GM18861 (cell line): ENCODE data around the gene RASA1.

Experiments used
- ATAC-seq: cut with Tn5 transposase; IDR thresholded peaks from one replicate; pipeline ENCODE4 v1.9.1; 2021; ENCODE audit not compliant: unreplicated experiment

The RASA1 gene

GRCh38 chr5:87400305-87400899, 132.7 kb downstream of the RASA1 start:
- peak; percentile 83 for ATAC-seq

- no peak for ATAC-seq
Observed at GRCh38 chr5:87401626-87402025, 133.9 kb downstream of the RASA1 start.

GRCh38 chr5:87403409-87403808, 135.7 kb downstream of the RASA1 start:
- no peak for ATAC-seq

GRCh38 chr5:87403899-87404298, 136.2 kb downstream of the RASA1 start:
- ATAC-seq = no peak

GRCh38 chr5:87404359-87404758, 136.7 kb downstream of the RASA1 start:
- no peak for ATAC-seq

- no peak for ATAC-seq
Observed at GRCh38 chr5:87405472-87406155, 137.9 kb downstream of the RASA1 start.

GRCh38 chr5:87408204-87408603, 140.5 kb downstream of the RASA1 start:
- no peak for ATAC-seq

- no peak for ATAC-seq
Observed at GRCh38 chr5:87410931-87411330, 143.2 kb downstream of the RASA1 start.

GRCh38 chr5:87411586-87411972, 143.9 kb downstream of the RASA1 start:
- ATAC-seq = no peak

GRCh38 chr5:87411973-87412629, 144.4 kb downstream of the RASA1 start:
- peak; percentile 2 for ATAC-seq

GRCh38 chr5:87412630-87413342, 145.1 kb downstream of the RASA1 start, which contains the start of gene CCNH:
TSS of gene CCNH (minus strand) at chr5:87412930. CDS start at chr5:87412794, 136 bp downstream.
- ATAC-seq = peak; percentile 99

- no peak for ATAC-seq
Observed at GRCh38 chr5:87413343-87413645, 145.6 kb downstream of the RASA1 start.

GRCh38 chr5:87418506-87418905, 150.8 kb downstream of the RASA1 start:
- no peak for ATAC-seq

GRCh38 chr5:87421307-87421706, 153.6 kb downstream of the RASA1 start:
- ATAC-seq = no peak

GRCh38 chr5:87423755-87424154, 156.1 kb downstream of the RASA1 start:
- ATAC-seq = no peak

GRCh38 chr5:87430863-87431457, 163.3 kb downstream of the RASA1 start:
- ATAC-seq = no peak

GRCh38 chr5:87432460-87432859, 164.8 kb downstream of the RASA1 start:
- ATAC-seq = no peak

GRCh38 chr5:87433945-87434344, 166.3 kb downstream of the RASA1 start:
- no peak for ATAC-seq

GRCh38 chr5:87434461-87434860, 166.8 kb downstream of the RASA1 start:
- ATAC-seq = no peak

- no peak for ATAC-seq
Observed at GRCh38 chr5:87435144-87435694, 167.5 kb downstream of the RASA1 start.

- ATAC-seq = no peak
Observed at GRCh38 chr5:87437724-87438123, 170.0 kb downstream of the RASA1 start.
